ENCODE measurements around the gene ASTN1. TPM values are rescaled to one million over a fixed set of nuclear protein-coding genes. Genes with fewer than 3 reads are reported as not detected.

The ASTN1 gene
- total RNA-seq, 4 donors from 2014 or later, result 0.93 to 2.9 (median 2.3) TPM

- WGBS, 2 donors (ENCODE audit: low coverage in 1 of 2), result 66 to 77% methylated on average over 3 to 5 of the region's 5 CpGs
- Histone ChIP-seq H3K36me3 (no peaks in the 10 kb centered on the region), H3K27me3 (no peaks in the 10 kb centered on the region), H3K27ac (no peak overlapping the region), H3K4me1 (no peaks in the 10 kb centered on the region), H3K9me3 (no peaks in the 10 kb centered on the region), H3K4me3 (no peak overlapping the region)
- no peak for TF ChIP-seq CTCF (IDR thresholded peaks at IDR 0.05)
- no peak for TF ChIP-seq POLR2AphosphoS5 (IDR thresholded peaks at IDR 0.05)
- TF ChIP-seq POLR2A (IDR thresholded peaks at IDR 0.05), result no peak
- TF ChIP-seq EP300 (IDR thresholded peaks at IDR 0.05), result no peak
- ATAC-seq, result no peak
Observed at GRCh38 chr1:177043597-177043996, 120.9 kb downstream of the ASTN1 start.

GRCh38 chr1:177035586-177035985 is 128.9 kb downstream of the ASTN1 start:
- Histone ChIP-seq H3K27ac (no peak overlapping the region), H3K4me3 (no peak overlapping the region), H3K27me3 (no peaks in the 10 kb centered on the region), H3K9me3 (no peaks in the 10 kb centered on the region), H3K4me1 (no peaks in the 10 kb centered on the region), H3K36me3 (no peaks in the 10 kb centered on the region)
- TF ChIP-seq EP300 (IDR thresholded peaks at IDR 0.05), result no peak
- TF ChIP-seq CTCF (IDR thresholded peaks at IDR 0.05), result no peak
- TF ChIP-seq POLR2AphosphoS5 (IDR thresholded peaks at IDR 0.05), result no peak
- TF ChIP-seq POLR2A (IDR thresholded peaks at IDR 0.05), result no peak
- no peak for ATAC-seq

- Histone ChIP-seq H3K4me3 (no peak overlapping the region), H3K36me3 (no peaks in the 10 kb centered on the region), H3K27ac (no peak overlapping the region), H3K27me3 (no peaks in the 10 kb centered on the region), H3K4me1 (no peaks in the 10 kb centered on the region), H3K9me3 (no peaks in the 10 kb centered on the region)
- no peak for ATAC-seq
- 85 to 88% methylated on average over 4 to 5 of the region's 6 CpGs for WGBS, 2 donors (ENCODE audit: low coverage in 1 of 2)
- TF ChIP-seq EP300 (IDR thresholded peaks at IDR 0.05) (no peak), POLR2A (IDR thresholded peaks at IDR 0.05) (no peak)
Observed at GRCh38 chr1:177033628-177034027, 130.9 kb downstream of the ASTN1 start.

- Histone ChIP-seq H3K27me3 (no peaks in the 10 kb centered on the region), H3K27ac (no peak overlapping the region), H3K9me3 (no peaks in the 10 kb centered on the region), H3K4me1 (no peaks in the 10 kb centered on the region), H3K36me3 (no peaks in the 10 kb centered on the region), H3K4me3 (no peak overlapping the region)
- 93% methylated on average over 3 of the region's 22 CpGs; no CpG with 5 or more reads in 1 of the 2 donors for WGBS, 2 donors (ENCODE audit: low coverage in 1 of 2)
- no peak for ATAC-seq
- TF ChIP-seq POLR2AphosphoS5 (IDR thresholded peaks at IDR 0.05) (no peak), EP300 (IDR thresholded peaks at IDR 0.05) (no peak), CTCF (IDR thresholded peaks at IDR 0.05) (no peak), POLR2A (IDR thresholded peaks at IDR 0.05) (no peak)
Observed at GRCh38 chr1:177032434-177032833, 132.1 kb downstream of the ASTN1 start.

- 86 to 89% methylated on average over 1 to 4 of the region's 4 CpGs for WGBS, 2 donors (ENCODE audit: low coverage in 1 of 2)
- no peaks in the 10 kb centered on the region for H3K27me3 ChIP-seq
- no peak overlapping the region for H3K4me3 ChIP-seq
- TF ChIP-seq POLR2A (IDR thresholded peaks at IDR 0.05) (no peak), CTCF (IDR thresholded peaks at IDR 0.05) (no peak), POLR2AphosphoS5 (IDR thresholded peaks at IDR 0.05) (no peak), EP300 (IDR thresholded peaks at IDR 0.05) (no peak)
- no peak overlapping the region for H3K27ac ChIP-seq
- H3K36me3 ChIP-seq, result no peaks in the 10 kb centered on the region
- no peak for ATAC-seq
- no peaks in the 10 kb centered on the region for H3K4me1 ChIP-seq
- H3K9me3 ChIP-seq, result no peaks in the 10 kb centered on the region
Observed at GRCh38 chr1:177024623-177025022, 139.9 kb downstream of the ASTN1 start.

All from gastroesophageal sphincter (tissue), 4 donors.